A549 treated with Mapracorat at 1 μM for 4 hours (cell line): ENCODE measurements around the gene NR2F1-AS1. TPM values are rescaled to one million over a fixed set of nuclear protein-coding genes. Genes with fewer than 3 reads are reported as not detected.

Experiments
- total RNA-seq: library from RNA; stranded (reverse); fragments of 200-300 nt; extraction: Qiagen RNA extraction; gene quantifications from 5 replicates; pipeline ENCODE4 v1.2.3, GENCODE V29; 2022

NR2F1-AS1 gene
- 1.9 to 4.7 TPM (median 3.7 TPM) in 5 replicates for total RNA-seq

GRCh38 chr5:93580927-93581445, at the start of gene NR2F1-AS1:
Gene NR2F1-AS1, minus strand, starts transcription at chr5:93581219.

GRCh38 chr5:93582677-93583438, 1.8 kb upstream of the NR2F1-AS1 start, which contains the start of gene NR2F1:
Gene NR2F1, plus strand, starts transcription at chr5:93583222. Its CDS starts 1,802 bp downstream, at chr5:93585024.

Other genes starting within 250 kb of the NR2F1-AS1 start
- gene NR2F1, start 2.0 kb upstream of the NR2F1-AS1 start, total RNA-seq, result 4.0 to 5.9 TPM (median 4.7 TPM) in 5 replicates
- 0.02 TPM in 1 of 5 replicates, not detected in the others for gene POU5F2, start 160.4 kb upstream of the NR2F1-AS1 start, total RNA-seq